Panc1 (cell line): ENCODE data around the gene NHS.

Experiments
- POLR2AphosphoS5 ChIP-seq: IDR thresholded peaks from 2 replicates; pipeline ENCODE4 v1.6.1; 2012; ENCODE audit warnings: mild to moderate bottlenecking, low read depth, low read length, moderate library complexity
- REST ChIP-seq, 2 experiments: IDR thresholded peaks; 2 replicates each; pipeline ENCODE4 v1.6.1; 2011 to 2012; ENCODE audit warnings: low read depth in 2 of 2, control low read depth in 1 of 2, low read length in 1 of 2, mild to moderate bottlenecking in 1 of 2, moderate library complexity in 1 of 2; ENCODE audit not compliant: insufficient read depth in 1 of 2
- SIN3A ChIP-seq: IDR thresholded peaks from 2 replicates; pipeline ENCODE4 v1.6.1; 2012; ENCODE audit warnings: low read depth, mild to moderate bottlenecking, low read length, moderate library complexity, borderline replicate concordance; ENCODE audit not compliant: insufficient read depth
- TF ChIP-seq, protein P1 (sequence below): fragments of 450-650 bp; IDR thresholded peaks from 2 replicates; pipeline ENCODE4 v1.5.1; 2017; ENCODE audit warnings: mild to moderate bottlenecking

DNA sequence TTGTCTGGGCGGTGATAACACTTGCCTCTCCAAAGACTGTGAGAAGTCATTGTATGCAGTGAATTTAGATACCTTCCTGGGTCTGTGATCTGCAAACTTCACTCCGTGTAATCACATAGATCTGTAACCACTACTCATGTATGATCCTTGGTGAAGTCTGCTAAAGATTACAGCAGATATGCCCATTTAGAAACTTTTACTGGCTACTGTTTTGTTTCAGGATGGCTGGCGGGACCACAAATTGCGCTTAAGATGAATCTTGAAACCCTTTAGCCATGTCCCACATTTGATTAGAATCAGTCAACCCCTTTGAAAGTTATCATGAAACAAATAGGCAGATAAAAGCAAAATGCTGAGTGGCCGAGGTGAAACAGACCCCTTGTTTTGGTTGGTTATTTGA is 235.8 kb downstream of the NHS start:
- TF ChIP-seq, protein P1, sequence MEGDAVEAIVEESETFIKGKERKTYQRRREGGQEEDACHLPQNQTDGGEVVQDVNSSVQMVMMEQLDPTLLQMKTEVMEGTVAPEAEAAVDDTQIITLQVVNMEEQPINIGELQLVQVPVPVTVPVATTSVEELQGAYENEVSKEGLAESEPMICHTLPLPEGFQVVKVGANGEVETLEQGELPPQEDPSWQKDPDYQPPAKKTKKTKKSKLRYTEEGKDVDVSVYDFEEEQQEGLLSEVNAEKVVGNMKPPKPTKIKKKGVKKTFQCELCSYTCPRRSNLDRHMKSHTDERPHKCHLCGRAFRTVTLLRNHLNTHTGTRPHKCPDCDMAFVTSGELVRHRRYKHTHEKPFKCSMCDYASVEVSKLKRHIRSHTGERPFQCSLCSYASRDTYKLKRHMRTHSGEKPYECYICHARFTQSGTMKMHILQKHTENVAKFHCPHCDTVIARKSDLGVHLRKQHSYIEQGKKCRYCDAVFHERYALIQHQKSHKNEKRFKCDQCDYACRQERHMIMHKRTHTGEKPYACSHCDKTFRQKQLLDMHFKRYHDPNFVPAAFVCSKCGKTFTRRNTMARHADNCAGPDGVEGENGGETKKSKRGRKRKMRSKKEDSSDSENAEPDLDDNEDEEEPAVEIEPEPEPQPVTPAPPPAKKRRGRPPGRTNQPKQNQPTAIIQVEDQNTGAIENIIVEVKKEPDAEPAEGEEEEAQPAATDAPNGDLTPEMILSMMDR, result no peak
- TF ChIP-seq REST (IDR thresholded peaks at IDR 0.05; ENCODE audit: insufficient read depth in 1 of 2, low read depth in 2 of 2, low read length in 1 of 2), result no peak
- no peak for TF ChIP-seq POLR2AphosphoS5
- no peak for TF ChIP-seq SIN3A
